OCI-LY3 (cell line): Measurements from ENCODE around the gene GTPBP1.

ENCODE experiments used
- H2AFZ ChIP-seq: fragments of 200-600, 300-600 bp; shearing (Covaris generic); 2 replicates; pipeline ENCODE4 v1.6.0; 2014; ENCODE audit warnings: antibody characterized with exemption, low read depth, low read length
- H3K27ac ChIP-seq: fragments of 200-600, 300-600 bp; sonication (generic); 2 replicates; pipeline ENCODE4 v1.5.1; 2014; ENCODE audit warnings: mild to moderate bottlenecking, low read length, moderate library complexity, mixed read lengths
- H3K27me3 ChIP-seq: fragments of 200-600, 300-600 bp; sonication (generic); 2 replicates; pipeline ENCODE4 v1.6.1; 2014; ENCODE audit warnings: low read depth, low read length, mixed read lengths
- H3K36me3 ChIP-seq: fragments of 200-600, 300-600 bp; sonication (generic); replicated peaks from 2 replicates; pipeline ENCODE3; 2014; ENCODE audit warnings: low read depth, low read length, mixed read lengths
- H3K4me1 ChIP-seq: fragments of 300-600, 200-600 bp; sonication (generic); 2 replicates; pipeline ENCODE4 v1.6.1; 2014; ENCODE audit warnings: low read length, mixed read lengths
- H3K4me2 ChIP-seq: fragments of 200-600, 300-600 bp; sonication (generic); 2 replicates; pipeline ENCODE4 v1.6.1; 2014; ENCODE audit warnings: low read length, mixed read lengths
- H3K4me3 ChIP-seq: fragments of 300-600, 200-600 bp; sonication (generic); 2 replicates; pipeline ENCODE4 v1.5.1; 2014; ENCODE audit warnings: antibody characterized with exemption, mild to moderate bottlenecking, low read length, moderate library complexity
- H3K79me2 ChIP-seq: fragments of 300-600, 200-600 bp; shearing (Covaris generic); 2 replicates; pipeline ENCODE4 v1.6.1; 2014; ENCODE audit warnings: mild to moderate bottlenecking, low read length, mixed read lengths
- H3K9ac ChIP-seq: fragments of 300-600, 200-600 bp; shearing (Covaris generic); 2 replicates; pipeline ENCODE4 v1.6.0; 2014; ENCODE audit warnings: mild to moderate bottlenecking, low read length, moderate library complexity
- H3K9me3 ChIP-seq: fragments of 200-600, 300-600 bp; shearing (Covaris generic); 2 replicates; pipeline ENCODE4 v1.6.1; 2014; ENCODE audit warnings: low read length, mixed read lengths; ENCODE audit not compliant: insufficient read depth
- H4K20me1 ChIP-seq: fragments of 200-600, 300-600 bp; sonication (generic); 2 replicates; pipeline ENCODE4 v1.6.1; 2016; ENCODE audit warnings: low read length, mixed read lengths; ENCODE audit not compliant: insufficient read depth
- CTCF ChIP-seq: fragments of 200-600, 300-600 bp; sonication (generic); IDR thresholded peaks from 2 replicates; pipeline ENCODE4 v1.5.1; 2014; ENCODE audit warnings: antibody characterized with exemption, low read length, low read depth
- EZH2phosphoT487 ChIP-seq: fragments of 200-600 bp; shearing (Covaris generic); IDR thresholded peaks from 2 replicates; pipeline ENCODE4 v1.6.1; 2018; ENCODE audit warnings: antibody characterized with exemption, mixed run types, low read depth

Gene GTPBP1

GRCh38 chr22:38735126-38735464 is 29.4 kb downstream of the GTPBP1 start:
- Histone ChIP-seq H4K20me1 (peaks cover 10% of the 10 kb centered on the region; the same call in 1 of the 2 replicates), H3K27ac (no peak overlapping the region), H3K9me3 (no peaks in the 10 kb centered on the region), H3K4me1 (no peaks in the 10 kb centered on the region), H3K4me3 (no peak overlapping the region), H3K9ac (no peak overlapping the region), H2AFZ (no peak overlapping the region), H3K4me2 (no peak overlapping the region), H3K27me3 (no peaks in the 10 kb centered on the region), H3K79me2 (no peaks in the 10 kb centered on the region), H3K36me3 (peaks cover 85% of the 10 kb centered on the region)
- no peak for TF ChIP-seq CTCF
- no peak for TF ChIP-seq EZH2phosphoT487

- no peak overlapping the region for H3K4me2 ChIP-seq
- no peaks in the 10 kb centered on the region for H3K27me3 ChIP-seq
- H3K9me3 ChIP-seq = no peaks in the 10 kb centered on the region
- no peaks in the 10 kb centered on the region for H3K79me2 ChIP-seq
- peaks cover 85% of the 10 kb centered on the region for H3K36me3 ChIP-seq
- no peak overlapping the region for H2AFZ ChIP-seq
- H3K4me3 ChIP-seq = no peak overlapping the region
- no peaks in the 10 kb centered on the region for H3K4me1 ChIP-seq
- no peak overlapping the region for H3K9ac ChIP-seq
- no peak overlapping the region for H3K27ac ChIP-seq
- peaks cover 10% of the 10 kb centered on the region; the same call in 1 of the 2 replicates for H4K20me1 ChIP-seq
- TF ChIP-seq EZH2phosphoT487 (no peak), CTCF (no peak)
Measured at GRCh38 chr22:38735465-38736256, 29.9 kb downstream of the GTPBP1 start.

GRCh38 chr22:38736257-38736570 is 30.5 kb downstream of the GTPBP1 start:
- no peak overlapping the region for H3K27ac ChIP-seq
- no peak overlapping the region for H3K4me3 ChIP-seq
- peaks cover 10% of the 10 kb centered on the region; the same call in 1 of the 2 replicates for H4K20me1 ChIP-seq

More at GRCh38 chr22:38736257-38736570, 30.5 kb downstream of the GTPBP1 start:
- no peaks in the 10 kb centered on the region for H3K9me3 ChIP-seq
- no peak overlapping the region for H3K9ac ChIP-seq
- H3K4me2 ChIP-seq = no peak overlapping the region
- H2AFZ ChIP-seq = no peak overlapping the region
- H3K36me3 ChIP-seq = peaks cover 88% of the 10 kb centered on the region
- H3K27me3 ChIP-seq = no peaks in the 10 kb centered on the region
- H3K79me2 ChIP-seq = no peaks in the 10 kb centered on the region
- no peaks in the 10 kb centered on the region for H3K4me1 ChIP-seq
- TF ChIP-seq EZH2phosphoT487 (no peak), CTCF (no peak)
